ENCODE data around the gene LRFN3.

GRCh38 chr19:35938282-35939224 is 2.4 kb downstream of the LRFN3 start:
- TF ChIP-seq, protein P1, sequence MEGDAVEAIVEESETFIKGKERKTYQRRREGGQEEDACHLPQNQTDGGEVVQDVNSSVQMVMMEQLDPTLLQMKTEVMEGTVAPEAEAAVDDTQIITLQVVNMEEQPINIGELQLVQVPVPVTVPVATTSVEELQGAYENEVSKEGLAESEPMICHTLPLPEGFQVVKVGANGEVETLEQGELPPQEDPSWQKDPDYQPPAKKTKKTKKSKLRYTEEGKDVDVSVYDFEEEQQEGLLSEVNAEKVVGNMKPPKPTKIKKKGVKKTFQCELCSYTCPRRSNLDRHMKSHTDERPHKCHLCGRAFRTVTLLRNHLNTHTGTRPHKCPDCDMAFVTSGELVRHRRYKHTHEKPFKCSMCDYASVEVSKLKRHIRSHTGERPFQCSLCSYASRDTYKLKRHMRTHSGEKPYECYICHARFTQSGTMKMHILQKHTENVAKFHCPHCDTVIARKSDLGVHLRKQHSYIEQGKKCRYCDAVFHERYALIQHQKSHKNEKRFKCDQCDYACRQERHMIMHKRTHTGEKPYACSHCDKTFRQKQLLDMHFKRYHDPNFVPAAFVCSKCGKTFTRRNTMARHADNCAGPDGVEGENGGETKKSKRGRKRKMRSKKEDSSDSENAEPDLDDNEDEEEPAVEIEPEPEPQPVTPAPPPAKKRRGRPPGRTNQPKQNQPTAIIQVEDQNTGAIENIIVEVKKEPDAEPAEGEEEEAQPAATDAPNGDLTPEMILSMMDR (IDR thresholded peaks at IDR 0.05), result no peak
- TF ChIP-seq EP300 (IDR thresholded peaks at IDR 0.05), result no peak
- no peak for TF ChIP-seq POLR2A (IDR thresholded peaks at IDR 0.05)
